Measurements from ENCODE around the gene F13A1. TPM values are rescaled to one million over a fixed set of nuclear protein-coding genes. Genes with fewer than 3 reads are reported as not detected.

Gene F13A1
- total RNA-seq, 1 donor from 2014 or later = 0.05 TPM

GRCh38 chr6:6244624-6245023 is 75.8 kb downstream of the F13A1 start:
- no peak for DNase-seq (ENCODE audit: low read depth)

GRCh38 chr6:6243846-6244245 is 76.6 kb downstream of the F13A1 start:
- peak; percentile 7 for DNase-seq (ENCODE audit: low read depth)

DNA sequence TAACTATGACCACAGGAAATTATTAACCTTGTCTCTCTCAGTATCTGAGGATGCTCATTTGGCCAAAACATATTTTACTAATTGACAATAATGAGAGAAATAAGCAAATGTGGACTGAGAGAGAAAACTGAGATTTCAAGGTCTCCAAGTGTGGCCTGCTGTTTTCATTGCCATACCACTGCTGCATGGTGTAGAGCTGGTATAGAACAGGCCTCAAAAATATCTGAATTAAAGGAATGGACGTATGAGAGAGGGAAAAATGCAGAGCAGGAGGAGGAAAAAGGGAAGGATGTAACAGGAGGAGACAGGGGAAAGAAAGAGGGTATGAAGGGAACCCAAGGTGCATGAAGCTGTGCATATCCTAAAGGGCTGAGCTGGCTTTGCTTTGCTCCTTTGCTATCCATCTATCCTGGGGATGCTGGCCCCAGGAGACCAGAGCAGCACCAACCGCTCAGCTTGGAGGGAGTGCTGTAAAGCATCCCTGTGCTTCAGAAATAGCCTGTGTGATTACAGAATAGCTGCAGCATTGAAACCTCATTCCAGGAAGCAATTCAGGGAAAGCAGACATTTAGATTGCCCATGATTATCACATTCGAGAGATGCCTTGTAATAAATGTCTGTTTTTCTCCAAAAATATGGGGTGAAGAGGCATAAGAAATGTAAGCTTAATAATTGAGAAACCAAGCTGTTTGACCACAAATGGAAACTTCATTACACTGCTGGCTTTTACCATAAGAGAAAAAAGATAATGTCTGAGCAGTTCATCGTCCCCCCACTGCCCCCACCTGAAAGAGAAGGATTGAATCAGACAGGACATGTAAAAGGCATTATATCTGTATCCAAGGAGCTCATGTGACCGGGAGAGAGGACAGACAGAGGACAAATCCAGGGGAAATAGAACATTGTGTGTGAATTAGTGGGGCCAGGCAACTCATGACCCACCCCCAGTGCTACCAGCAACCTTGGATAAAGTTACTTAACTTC is 80.6 kb downstream of the F13A1 start:
- DNase-seq (ENCODE audit: low read depth) = no peak

DNA sequence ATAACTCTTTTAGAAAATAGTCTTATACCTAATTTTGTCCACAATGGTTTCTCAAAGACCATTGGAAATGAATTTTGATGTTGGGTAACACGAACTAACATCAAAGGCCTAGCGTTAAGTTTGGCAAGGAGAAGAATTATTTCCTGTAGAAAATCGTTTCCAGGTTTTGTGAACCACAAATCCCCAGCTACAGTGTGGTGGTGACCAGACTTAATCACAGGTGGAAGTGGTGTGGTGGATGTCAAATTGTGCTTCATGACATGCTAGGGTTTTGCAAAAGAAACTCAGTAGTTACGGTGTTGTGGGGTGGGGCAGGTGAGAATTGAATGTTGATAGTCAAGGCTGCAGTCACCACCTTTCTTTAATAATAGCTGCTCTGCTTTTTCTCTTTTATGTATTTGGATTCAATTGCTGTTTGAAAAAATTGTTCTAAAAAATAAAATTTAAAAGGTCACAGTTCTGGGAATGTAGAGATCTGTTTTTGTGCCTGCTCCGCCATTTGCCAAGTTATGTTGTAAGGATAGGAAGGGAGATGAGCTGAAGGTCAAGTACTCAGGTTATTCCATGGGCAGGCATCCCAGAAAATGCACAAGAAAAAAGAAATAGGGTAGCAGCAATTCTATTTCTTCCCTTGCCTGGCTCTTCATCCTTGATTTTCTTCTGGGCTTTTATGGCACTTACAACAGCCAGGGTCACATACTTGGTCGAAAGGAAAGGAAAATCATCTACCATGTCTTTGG is 83.6 kb downstream of the F13A1 start:
- DNase-seq (ENCODE audit: low read depth) = no peak

DNA sequence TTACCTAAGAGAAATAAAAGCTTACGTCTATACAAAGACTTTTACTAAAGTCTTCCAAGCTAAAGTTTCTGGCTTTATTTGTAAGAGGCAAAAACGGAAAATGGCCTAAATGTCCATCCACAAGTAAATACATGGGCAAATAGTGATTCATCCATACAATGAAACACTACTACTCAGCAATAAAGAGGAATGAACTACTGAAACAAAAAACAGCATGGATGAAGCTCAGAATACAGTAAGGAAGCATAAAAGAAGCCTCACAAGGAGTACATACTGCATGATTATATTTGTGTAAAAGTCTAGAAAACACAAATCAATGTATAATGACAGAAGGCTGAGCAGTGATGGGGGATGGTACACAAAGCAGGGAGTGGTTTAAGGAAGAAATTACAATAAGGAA is 84.7 kb downstream of the F13A1 start:
- no peak for DNase-seq (ENCODE audit: low read depth)

GRCh38 chr6:6234963-6235362 is 85.5 kb downstream of the F13A1 start:
- DNase-seq (ENCODE audit: low read depth) = no peak

- DNase-seq (ENCODE audit: low read depth) = peak; percentile 22
These were observed 90.2 kb downstream of the F13A1 start for GRCh38 chr6:6230286-6230685.

GRCh38 chr6:6227896-6228295 is 92.6 kb downstream of the F13A1 start:
- no peak for DNase-seq (ENCODE audit: low read depth)

- DNase-seq (ENCODE audit: low read depth) = peak; percentile 16
These were observed 94.5 kb downstream of the F13A1 start for GRCh38 chr6:6225885-6226529.

DNA sequence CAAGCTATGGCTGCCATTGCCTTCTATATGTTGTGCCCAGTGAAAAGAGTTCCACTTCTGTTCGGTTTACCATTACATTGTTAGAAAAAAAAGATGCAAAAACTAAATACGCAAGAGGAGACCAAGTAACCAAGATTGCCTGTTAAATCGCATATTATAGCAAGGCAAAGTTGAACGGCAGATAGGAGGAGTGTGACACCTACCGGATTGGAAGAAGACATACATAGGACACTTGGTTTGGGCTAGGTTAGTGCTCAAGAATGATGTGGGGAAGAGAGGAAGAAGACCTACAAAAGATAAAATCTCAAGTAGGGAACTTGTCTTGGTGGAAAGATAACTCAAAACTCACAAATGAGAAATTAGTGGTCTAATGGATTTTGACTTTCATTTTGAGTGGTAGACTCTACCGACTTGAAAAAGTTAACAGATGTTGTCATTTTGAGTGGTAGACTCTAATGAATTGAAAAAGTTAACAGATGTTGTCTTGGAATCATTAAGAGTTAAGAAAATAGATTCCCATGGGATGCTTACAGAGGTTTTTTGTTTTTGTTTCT is 95.5 kb downstream of the F13A1 start:
- DNase-seq (ENCODE audit: low read depth) = no peak

DNA sequence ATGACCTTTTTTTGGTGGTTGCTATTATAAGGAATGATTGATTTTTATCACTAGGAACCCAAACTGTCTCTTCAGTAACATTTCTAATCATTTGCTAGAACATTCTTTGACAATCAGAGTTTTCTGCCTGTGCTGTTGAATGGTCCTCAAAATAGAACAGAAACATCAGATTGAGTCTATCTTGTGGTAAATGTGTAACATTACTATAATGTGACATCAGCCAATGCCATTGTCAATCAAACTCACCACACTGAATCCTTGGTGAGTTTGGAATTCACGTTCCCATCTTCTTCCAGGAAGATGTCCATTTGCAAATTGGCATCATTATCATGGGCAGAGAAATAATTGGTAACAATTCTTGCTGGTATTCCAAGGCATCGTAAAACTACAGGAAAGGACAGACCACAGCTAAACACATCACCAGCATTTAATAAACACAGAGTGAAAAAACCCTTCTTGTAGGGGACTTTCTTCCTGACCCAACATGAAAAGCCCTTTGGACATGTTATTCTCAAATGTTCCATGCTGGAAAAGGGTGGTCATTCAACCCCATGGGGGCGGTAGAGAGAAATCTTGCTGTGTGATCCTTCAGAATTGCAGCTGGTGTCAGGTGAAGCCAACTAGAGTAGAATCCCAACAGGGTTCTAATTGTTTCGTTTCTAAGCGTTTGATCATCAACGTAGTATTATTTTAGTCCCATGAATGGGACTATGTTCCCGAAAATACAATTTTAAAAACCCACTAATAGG is 98.5 kb downstream of the F13A1 start:
- no peak for DNase-seq (ENCODE audit: low read depth)

- no peak for DNase-seq (ENCODE audit: low read depth)
These were observed 99.7 kb downstream of the F13A1 start for GRCh38 chr6:6220718-6221117.

GRCh38 chr6:6219716-6220115 is 100.7 kb downstream of the F13A1 start:
- no peak for DNase-seq (ENCODE audit: low read depth)

DNA sequence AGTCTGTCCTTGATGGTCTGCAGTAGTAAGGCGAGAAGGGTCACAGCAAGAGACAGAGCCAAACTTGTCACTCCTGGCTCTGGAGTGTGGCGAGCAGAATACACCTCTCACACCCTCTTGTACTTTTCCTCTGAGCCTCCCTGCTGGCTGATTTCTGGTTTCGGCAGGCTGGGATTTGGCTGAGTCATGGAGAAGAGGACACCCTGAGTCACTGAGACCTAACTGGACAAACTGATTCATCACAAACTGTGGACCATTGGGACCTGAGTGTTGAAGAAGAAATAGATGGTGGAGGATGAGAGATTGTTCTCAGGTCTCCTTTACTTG is 101.7 kb downstream of the F13A1 start:
- no peak for DNase-seq (ENCODE audit: low read depth)

DNA sequence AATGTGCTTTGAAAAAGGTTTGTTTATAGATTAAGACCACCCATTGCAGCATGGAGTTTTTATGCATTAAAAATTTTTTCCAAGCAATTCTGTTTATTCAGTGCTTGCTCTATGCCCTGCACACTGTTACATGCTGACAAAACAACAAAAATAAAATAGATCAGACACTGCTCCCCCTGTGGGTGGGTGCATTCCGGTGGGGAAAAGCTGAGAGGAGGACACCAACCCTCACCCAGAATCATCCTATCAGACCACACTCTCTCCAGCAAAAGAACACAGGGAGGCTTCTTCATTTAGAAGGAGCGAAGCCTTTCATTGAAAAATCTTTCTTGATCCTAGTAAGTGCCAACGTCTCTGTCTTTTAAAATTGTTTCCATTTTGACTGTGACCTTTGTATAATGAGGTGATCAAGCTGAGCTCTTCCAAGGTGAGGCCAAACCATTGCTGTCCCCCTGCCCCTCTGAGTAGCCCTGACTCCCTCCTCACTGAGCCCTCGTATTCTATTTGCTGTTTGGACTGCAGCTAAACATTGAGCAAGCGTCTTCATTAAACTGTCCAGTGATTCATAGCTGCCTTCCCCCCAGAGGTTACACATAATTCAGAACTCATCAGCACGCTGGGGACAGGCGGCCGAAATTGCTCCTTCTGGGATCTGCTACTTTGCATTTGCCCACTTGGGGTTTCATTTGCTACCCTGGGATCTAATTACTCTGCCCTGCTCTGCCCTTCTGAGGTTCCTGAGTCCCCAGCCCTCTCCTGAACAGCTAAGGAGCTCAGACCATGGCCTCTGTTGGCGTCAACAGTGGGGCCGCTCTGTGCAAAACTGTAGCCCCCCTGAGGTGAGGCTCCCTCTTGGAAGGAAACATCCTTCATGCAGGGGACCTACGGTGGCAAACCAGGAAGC is 102.4 kb downstream of the F13A1 start:
- DNase-seq (ENCODE audit: low read depth) = no peak

- DNase-seq (ENCODE audit: low read depth) = no peak
These were observed 109.5 kb downstream of the F13A1 start for GRCh38 chr6:6210994-6211393.

DNA sequence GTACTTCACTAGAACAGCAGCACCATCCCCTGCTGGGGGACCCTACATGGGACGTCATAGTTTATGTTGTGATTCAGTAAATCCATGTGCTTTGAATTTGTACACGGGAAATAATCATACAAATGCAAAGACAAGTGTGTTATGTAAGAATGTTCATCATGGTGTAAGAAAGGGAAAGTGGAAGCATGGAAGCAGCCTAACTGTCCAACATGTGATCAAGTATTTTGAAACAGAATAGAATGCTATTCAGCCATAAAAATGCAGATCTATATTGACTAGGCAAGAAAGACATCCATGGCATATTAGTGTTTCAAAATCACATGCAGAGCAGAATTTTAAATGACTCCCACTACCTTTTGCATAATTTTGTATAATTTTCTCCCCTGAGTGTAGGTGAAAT is 117.6 kb downstream of the F13A1 start:
- DNase-seq (ENCODE audit: low read depth) = no peak

DNA sequence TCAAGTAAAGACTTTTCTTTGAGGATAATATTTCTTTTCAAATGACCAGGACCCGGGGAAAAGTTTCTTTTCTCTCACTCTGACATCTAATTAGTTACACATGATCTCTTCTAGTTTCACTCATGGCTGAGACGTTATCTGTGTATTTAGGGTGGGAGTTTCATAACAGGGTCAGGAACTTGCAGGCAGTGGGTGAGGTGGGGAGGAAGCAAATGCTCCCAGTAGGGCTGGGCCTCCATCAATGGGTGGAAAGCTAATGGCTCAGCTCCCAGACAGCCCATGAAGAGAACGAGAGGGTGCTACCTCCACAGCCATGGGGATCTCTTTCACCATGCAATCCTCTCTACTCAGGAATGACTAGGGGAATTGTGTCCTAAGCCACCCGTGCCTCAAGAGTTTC is 119.3 kb downstream of the F13A1 start:
- DNase-seq (ENCODE audit: low read depth) = no peak

- DNase-seq (ENCODE audit: low read depth) = no peak
These were observed 120.8 kb downstream of the F13A1 start for GRCh38 chr6:6199678-6200077.

GRCh38 chr6:6196762-6197161 is 123.7 kb downstream of the F13A1 start:
- no peak for DNase-seq (ENCODE audit: low read depth)

GRCh38 chr6:6195080-6195479 is 125.4 kb downstream of the F13A1 start:
- DNase-seq (ENCODE audit: low read depth) = no peak
